ENCODE data around the gene SLIT1.

SLIT1 gene

DNA sequence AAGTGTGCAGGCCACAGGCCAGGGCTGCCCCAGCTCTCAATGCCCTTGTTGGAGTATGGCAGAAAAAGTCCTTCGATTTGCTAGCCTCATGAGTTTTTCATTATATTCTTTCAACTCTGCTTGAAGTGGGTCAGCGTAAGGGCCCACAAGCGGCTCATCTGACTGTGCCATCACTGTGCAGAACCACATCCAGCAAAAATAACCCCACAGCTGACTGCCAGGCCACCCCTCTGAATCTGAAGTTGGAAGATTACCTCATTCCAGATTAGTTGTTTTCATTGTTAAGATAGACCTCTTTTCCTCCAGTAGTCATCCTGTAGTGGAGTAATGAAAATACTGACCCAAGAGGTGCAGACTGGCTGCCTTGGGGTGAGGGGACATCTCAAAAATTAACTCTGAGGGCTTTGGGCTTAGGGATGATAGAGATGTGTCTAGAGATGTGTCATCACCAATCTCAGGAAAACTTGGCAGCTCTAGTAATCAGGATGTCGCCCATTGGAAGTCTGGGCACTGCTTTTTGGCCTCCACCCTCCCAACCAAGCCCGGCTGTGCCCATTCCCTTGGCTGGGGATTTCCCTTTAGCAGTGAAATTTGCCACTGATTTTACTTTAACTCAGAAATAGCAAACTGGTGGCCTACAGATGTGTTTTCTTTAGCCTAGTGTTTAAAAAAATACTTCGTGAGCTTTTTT is 189.3 kb downstream of the SLIT1 start:
- DNase-seq = no peak

DNA sequence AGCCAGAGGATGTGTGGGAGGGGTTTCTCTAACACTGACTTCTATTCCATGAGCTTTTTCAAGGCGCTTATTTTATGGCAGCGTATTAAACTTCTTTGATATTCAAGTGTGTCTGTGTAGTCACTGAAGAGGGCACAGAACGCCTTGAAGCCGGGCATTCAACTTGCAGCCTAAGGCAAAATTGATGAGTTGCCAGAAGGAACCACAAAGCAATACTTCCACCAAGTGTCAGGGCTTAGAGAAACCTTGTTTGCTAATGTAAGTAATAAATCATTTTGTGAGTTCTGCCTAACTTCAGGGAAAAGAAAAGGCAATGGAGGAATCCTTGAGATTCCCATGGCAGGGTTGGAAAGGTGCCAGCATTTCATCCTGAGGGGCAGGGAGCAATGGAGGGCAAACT is 189.9 kb downstream of the SLIT1 start:
- DNase-seq = no peak

DNA sequence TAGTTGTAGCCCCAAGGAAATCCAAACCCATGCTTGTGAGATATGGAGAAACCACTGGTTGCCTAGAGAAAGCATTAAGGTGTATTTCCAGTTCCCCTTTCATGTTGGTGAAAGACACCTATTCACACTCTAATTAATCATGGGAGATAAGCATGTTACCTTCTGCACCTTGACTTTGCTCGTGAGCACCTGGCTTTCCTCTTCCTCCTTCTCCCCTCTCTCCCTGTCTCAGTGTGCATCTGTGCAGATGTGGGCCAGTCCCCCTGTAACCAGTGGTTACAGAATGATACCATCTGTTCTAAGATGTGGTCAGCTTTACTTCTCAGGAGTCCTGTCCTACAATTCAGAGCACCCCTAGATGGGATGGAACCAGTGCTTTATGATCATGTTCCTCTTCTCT is 193.0 kb downstream of the SLIT1 start:
- no peak for DNase-seq

DNA sequence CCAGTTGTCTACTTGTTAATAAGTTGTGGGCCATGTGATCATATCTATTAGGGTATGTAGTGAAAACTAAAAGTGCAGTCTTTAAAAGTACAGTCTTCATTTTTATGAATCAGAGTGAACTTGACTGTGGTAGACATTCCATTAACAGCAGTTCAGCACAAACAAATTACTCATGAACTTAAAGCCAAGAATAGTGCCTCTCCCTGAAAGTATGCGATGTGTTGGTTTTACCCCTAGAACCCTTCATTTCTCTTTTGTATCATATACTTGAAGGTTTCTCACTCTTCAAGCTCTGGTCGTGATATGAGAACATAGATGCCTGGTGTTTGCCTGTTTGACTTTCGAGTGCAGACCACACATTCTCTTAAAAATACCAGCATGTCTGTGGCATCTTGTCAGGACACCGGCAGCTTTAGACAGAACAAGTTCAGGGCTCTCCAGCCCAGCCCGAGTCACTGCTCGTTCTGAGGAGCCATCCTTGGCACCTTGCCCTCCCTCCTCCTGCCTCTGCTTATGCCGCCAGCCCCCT is 194.4 kb downstream of the SLIT1 start:
- no peak for DNase-seq

DNA sequence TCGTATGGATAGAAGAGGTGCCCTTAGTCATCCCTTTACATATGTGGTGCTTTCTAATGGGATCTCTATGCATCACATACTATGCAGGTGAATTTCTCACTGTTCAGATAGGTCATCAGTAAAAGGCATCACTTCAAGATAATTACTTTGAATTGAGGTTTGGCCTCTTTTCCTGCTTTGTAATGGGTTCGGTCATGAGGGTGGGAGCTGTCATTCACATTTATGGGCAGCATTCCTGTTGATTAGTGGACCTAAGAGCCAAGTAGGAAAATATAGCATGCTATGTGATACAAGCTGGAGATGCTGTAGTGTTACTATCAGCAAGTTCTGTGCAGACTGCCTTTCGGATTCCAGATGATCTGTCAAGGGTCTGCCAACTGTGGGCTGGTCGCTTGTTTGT is 197.3 kb downstream of the SLIT1 start:
- no peak for DNase-seq

DNA sequence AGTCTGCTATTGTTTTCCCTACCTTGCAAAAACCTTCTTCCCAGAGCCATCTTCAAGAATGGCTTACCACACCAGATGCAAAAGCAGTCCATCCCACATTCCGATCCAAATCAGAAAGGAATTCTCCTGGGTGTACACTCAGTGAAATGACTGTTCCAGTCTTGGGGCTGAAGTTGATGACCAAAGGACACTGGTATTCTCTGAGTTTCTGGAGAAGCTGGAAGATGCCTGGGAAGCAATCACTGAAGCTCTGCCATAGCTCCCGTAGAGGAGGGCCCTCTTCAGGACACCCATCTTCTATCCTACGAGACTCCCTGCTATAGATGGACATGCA is 197.9 kb downstream of the SLIT1 start:
- no peak for DNase-seq

DNA sequence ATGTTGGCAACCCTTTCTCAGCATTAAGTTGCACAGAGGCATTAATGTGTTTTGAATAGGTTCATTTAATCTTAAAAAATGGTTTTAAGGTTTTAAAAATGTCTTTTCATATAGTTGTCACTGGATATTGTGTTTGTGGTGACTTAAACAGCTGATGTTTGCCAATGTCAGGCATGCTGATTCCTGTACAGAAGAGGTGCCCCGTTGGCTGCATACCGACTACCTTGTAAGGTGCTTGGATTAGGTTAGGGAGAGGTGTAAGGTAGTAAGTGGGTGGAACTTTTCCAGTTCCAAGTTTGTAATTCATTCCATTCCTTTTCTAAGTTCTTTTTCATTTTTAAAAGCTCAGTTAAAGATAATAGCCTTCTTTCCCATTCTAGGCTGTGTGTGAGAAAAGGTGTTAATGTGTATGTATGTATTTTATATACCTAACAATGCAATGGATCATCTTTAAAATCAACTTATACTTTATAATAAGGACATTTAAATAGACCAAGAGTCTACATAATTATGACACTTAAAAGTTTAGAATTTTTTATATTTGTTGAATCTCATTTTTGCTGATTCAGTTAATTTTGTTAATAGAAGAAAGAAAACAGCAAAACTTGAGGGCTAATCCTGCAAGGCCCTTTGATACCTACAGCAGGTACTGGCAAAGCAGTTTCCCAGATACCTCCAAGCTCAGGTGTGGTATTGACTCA is 198.5 kb downstream of the SLIT1 start:
- DNase-seq = no peak

DNA sequence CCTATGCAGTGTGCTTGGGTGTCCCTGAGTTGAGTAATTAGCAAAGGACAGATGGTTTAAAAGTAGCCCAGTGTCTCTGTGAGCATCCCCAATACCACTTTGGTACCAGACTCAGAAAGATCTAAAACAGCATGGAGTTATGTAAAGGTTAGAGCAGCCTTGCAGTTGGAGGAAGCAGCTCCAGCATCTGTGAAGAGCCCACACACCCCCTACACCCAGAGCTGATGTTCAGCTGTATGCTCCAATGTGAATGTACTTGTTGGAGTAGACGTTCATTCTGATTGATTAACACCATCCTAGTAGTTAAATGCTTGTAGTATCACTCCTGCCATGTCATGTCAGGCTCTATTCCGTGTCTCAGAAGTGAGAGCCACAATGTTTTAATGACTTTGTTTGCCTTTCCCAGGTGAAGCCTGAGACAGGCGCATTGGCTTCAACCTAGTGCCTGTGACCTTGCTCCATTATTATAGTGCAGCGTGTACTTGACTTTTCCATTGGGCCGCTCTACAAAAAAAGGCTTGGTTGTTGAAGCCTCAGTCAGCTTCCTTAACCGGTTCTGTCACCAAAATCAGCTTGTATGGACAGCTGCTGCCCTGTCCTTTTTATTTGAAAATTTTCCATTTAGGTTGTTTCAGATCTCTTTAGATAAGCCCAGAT is 199.4 kb downstream of the SLIT1 start:
- DNase-seq = no peak

DNA sequence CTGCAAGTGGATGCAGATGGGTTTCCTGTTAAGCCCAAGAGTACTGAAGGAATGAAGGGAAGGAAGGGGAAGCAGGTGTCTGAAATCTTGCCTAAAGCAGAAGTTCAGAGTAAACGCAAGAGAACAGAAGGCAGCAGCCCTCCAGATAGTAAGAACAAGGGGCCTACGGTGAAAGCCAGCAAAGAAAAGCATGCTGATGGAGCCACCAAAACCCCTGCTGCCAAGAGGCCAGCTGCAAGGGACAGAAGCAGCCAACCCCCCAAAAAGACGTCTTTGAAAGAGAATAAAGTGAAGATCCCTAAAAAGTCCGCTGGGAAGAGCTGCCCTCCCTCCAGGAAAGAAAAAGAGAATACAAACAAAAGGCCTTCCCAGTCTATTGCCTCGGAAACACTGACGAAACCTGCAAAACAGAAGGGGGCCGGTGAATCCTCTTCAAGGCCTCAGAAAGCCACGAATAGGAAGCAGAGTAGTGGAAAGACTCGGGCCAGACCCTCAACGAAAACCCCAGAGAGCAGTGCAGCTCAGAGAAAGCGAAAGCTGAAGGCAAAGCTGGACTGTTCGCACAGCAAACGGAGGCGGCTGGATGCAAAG is 201.1 kb downstream of the SLIT1 start:
- DNase-seq = no peak

DNA sequence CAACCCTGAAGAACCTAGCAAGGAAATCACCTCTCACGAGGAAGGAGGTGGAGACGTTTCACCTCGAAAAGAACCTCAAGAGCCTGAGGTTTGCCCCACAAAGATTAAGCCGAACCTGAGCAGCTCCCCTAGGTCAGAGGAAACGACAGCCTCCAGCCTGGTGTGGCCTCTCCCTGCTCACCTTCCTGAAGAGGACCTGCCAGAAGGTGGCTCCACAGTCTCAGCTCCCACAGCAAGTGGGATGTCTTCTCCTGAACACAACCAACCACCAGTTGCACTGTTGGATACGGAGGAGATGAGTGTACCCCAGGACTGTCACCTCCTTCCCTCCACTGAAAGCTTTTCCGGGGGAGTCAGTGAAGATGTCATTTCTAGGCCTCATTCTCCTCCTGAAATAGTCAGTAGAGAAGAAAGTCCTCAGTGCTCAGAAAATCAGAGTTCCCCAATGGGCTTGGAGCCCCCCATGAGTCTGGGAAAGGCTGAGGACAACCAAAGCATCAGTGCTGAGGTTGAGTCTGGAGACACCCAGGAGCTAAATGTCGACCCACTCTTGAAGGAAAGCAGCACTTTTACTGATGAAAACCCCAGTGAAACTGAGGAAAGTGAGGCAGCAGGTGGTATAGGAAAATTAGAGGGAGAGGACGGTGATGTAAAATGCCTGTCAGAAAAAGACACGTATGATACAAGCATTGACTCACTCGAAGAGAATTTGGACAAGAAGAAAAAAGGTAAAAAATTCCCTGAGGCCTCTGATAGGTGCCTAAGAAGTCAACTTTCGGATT is 203.4 kb downstream of the SLIT1 start:
- no peak for DNase-seq

DNA sequence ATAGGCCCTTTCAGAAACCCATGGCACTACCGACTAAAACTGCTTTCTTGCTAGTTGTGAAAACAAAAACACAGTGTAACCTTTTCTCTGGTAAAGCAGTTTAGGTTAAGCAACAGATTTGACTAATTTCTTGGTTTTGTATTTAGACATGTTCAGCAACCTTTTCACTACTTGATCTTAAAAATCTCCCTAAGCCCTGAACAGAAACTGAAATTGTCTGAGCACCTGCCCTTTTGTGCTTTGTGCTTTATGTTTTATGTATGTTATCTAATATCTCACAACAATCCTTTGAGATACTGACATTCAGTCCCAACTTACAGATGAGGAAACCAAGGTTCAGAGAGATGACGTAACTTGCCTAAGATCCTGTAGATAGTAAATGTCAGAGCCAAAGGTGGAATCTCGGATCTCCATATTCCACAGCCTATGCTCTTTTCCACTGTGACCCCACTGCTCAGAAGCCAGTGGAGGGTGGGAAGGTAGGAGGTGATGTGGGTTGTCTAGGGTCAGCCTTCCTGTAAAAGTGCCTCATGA is 207.1 kb downstream of the SLIT1 start:
- no peak for DNase-seq

DNA sequence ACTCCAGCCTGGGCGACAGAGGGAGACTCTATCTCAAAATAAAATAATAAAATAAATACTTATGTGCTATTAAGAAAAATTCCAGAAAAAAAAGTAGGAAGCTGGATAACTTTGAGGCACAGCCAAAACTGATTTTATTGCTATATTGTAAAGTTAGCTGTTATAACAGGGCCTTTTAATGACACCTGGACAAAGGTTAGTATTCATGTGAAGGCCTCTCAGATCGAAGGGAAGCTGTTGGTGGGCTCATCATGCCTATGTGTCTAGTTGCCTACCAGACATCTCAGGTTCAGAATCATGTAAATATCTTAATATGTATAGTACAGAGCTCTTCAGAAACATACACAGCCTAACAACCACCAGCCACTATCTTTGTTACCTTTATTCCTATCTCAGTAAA is 210.6 kb downstream of the SLIT1 start:
- DNase-seq = no peak

DNA sequence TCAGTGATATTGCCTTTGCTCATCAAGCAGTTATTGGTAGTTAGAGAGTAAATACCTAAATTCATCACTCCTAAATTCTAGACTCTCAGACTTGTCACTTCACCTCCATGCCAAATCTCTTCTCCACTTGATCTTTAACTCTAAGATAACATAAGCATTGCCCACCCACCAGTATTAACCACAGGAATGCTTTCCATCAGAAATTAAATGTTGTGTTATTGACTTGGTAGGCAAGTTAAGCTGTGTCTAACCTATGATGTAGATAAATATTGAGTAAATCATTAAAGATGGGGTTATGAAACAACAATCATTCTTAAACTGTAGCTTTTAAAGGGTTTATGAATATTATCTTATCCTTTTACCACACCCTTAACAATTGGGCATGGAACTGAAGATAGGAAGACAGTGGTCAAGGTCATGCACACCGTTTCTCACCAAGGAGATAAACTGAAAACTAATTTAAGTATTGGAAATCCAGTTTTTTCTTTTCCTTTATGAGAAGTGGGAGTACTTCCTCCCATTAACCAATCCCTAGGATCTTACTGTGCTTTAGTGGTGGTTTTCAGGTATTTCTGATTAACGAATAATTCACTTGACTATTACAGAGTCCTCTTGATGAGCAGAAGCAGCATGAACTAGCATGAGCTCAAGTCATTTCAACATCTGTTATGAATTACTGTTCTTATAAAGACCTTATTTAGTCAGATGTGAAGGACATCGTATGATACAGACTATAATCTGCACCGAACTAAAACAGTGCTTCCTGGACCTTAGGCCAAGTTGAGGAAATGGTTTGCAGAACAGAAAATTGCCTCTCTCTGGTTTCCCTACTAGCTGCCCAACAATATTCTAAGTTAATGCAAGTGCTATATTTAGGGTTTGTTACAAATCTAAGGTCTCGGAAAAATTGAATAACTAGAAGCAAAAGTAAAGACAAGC is 211.7 kb downstream of the SLIT1 start:
- DNase-seq = no peak

DNA sequence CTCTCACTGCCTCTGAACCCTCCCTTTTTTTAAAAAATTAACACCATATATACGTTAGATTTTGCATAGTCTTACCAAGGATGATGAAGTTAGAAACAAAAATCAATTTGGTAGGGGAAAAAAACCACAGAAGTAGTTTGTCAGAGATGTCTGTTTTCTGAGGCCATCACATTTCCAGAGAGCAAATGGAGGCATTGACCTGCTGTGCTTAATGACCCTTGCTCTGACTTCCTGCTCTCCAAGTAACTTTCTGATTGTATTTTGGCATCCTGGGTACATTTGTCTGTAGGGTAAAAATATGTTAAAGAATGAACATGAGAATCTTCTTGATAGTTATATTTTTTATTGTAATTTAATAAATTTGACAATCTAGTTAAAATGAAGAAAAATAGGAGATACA is 213.5 kb downstream of the SLIT1 start:
- DNase-seq = no peak

DNA sequence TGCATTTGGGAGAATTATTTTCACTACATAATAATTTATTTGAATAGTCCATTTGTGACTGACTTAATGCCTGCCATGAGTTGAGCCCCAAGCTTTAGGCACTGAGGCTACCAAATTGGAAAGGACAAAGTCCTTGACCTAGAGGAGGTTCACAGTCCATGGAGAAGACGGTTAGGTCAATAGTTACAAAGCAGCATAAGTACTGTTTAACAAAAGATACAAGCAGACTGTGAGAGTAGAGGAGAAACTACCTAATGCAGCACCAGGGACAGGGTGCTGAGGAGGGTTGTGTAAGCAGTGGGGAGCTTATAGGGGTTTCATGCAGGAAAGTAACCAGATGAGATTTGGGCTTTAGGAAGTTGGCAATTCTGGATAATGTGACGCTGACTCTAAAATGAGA is 214.4 kb downstream of the SLIT1 start:
- DNase-seq = no peak

DNA sequence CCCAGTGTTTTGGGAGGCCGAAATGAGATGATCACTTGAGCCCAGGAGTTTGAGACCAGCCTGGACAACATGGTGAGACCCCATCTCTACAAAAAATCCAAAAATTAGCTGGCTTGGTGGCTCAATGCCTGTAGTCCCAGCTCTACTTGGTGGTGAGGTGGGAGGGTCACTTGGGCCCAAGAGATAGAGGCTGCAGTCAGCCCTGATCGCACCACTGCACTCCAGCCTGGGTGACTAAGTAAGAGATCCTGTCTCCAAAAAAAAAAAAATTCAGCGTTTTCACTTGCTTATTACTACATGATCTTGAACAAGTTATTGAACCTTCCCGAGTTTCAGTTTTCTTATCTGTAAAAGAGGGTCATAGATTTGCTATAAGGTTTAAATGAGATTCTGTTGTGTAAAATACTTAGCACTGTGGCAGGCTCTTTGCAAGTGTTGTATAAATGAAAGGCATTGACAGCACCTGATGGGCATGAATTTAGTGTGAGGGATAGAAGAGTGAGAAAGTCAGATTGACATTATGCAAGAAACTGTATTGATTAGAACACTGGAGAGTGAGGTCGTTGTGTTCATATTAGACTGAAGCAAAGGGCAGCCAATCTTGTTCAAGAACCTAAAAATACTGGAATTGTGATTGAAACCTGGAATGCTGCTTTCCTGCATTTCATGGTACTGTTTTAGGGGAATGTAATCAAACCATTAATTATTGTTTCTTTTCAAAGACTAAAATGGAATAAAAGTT is 216.9 kb downstream of the SLIT1 start:
- DNase-seq = no peak

DNA sequence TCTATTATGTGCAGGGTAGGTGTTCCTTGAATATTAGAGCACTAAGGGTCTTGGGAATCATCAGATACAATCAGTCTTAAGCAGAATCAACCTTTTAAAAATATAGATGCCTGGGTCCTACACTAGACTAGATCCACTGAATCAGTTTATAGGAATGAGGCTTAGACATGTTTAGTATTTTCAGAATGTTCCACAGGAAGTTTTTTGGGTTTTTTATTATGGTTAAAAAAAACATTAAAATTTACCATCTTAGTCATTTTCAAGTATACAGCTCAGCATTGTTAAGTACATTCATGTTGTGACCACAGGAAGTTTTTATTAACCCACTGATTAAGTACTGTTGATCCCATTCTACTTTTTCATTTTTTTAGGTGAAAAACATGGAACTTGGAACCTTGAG is 217.9 kb downstream of the SLIT1 start:
- no peak for DNase-seq

DNA sequence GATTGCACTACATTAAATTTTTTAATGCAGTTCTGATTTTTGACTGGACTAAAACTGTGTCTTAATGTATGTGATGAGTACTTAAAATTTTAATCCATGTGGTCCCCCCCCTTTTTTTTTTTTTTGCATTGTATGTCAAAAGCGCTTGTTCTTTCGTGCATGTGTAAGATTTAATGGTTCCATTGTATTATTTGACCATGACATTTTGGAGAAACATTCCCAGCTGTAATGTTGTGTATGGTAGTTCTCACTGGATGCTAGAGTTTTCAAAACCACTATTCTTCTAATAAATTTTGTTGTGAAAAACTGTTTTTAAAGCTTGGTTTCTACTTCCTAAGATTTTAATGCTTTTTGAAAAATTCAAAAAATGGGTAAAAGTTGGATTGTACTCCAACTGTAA is 221.6 kb downstream of the SLIT1 start:
- DNase-seq = no peak

DNA sequence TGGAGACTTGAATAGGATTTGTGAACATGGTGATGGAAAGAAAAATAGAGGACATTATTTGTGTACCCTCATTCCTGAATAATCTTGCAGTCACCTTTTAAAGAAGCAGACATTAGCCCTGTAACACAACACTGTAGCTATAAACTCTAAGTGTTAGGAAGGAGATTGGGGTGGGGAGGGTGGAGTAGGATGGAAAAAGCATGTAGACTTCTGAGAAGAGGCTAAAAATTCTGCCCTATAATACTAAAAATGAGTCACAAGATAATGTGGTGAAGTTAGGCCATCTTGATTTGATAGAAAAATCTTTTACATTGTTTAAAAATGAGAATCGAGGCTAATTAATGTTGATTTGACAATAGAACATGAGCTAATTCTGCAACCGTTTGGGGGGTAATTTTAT is 224.9 kb downstream of the SLIT1 start:
- DNase-seq = no peak

DNA sequence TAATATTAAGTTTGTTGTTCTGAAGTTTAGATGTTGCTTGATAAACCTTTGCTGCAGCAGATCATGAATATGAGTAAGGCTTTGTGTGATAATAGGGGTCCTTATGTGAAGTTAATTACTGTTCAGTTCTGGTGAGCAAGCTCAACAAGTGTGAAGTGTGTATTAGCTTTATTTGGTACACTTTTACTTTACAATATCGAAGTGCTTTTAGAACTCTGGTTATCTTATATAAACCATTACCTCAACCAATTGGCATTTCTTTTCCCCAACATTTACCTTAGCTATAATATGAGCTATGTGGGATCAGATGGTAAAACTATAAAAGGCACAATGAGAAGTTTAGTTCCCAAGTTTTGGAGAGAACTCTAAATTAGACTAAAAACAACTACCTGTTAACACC is 226.0 kb downstream of the SLIT1 start:
- DNase-seq = no peak

DNA sequence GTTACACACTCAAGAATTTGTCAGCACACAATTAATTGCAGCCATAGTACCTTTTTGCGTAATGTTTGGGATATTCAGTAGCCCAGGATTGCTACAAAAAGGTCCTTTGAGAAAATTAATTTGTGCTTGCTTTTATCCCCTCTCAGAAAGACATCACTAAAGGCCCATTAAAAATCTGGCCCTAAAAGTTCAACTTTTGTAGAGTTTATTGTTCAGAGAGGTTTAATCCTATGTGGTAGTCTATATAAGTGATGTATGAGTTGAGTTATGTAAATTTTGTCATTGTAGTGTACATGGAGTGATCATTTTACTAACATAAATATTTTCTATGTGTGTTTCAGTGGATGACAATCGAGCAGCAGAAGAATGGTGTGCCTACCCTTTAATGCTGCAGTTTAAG is 227.7 kb downstream of the SLIT1 start:
- no peak for DNase-seq

Data from activated naive CD4-positive, alpha-beta T cell (primary cell).